ENCODE results near the gene PLCB1.

Gene PLCB1

DNA sequence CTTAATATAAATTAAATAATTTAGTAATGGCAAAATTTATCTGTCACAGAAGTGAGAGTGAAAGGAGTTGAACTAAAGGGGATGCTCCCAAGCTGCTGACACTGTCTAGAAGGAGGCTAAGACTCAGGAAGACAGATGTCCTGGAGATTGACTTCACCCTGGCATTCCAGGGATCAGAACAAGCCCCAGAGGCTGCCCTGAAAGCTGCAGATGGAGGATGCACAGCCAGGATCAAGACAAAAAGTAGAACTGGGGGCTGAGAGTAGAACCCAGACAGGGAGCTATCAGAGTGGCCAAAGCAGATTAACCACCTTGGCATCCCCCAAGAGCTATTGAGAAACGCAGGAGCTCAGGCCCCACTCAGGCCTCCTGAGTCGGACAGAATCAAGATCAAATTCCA lies 747.6 kb downstream of the PLCB1 start:
- no peak overlapping the region for H3K4me3 ChIP-seq (ENCODE audit: low read length)
- DNase-seq (ENCODE audit: low read depth, low spot score) = no peak

DNA sequence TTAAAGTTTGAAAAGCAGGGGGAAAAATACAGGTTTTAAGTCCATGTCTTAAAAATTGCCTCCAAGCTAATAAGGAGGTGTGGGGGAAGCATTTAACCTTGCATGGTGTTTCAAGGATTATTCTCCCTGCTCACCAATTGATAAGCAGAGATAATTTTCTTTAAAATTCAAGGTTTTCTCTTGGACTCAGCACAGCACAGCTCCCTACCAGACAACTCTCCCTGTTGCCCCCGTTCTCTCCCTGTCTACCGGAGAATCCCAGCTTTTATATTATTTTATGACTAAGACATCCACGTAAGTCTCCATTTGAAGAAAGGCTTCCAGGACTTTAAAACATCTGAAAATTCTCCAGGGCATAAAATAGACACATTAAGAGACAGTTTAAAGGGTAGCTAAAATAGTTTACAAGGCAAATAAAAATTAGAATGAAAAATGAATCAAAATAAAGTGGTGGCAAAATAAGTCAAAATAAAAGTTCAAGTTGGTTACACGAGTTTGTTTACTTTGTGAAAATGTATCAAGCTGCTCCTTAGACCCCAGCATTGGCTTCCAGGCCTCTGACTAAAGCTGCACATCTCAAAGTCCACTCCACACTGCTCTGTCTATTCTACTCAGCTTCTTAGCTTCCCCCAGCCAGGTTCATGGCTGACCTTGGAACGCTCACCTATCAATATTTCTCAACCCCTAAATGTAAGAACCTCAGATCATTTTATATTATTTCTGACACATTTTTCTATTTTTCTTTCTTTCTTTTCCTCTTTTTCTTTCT lies 748.2 kb downstream of the PLCB1 start:
- no peak overlapping the region for H3K4me3 ChIP-seq (ENCODE audit: low read length)
- no peak for DNase-seq (ENCODE audit: low read depth, low spot score)

DNA sequence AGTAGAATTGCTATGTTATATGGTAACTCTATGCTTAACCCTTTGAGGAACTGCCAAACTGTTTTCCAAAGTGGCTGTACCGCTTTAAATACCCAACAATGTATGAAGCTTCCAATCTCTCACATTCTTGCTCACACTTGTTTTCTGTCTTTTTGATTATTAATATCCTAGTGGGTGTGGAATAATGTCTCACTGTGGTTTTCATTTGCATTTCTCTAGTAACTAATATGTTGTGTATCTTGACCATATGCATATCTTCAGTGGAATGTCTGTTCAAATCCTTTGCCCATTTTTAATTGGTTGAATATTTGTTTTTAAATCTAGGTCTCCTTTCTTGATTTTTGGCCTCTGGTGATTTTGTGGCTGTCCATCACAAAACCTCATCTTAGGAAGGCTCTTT lies 759.0 kb downstream of the PLCB1 start:
- no peak overlapping the region for H3K4me3 ChIP-seq (ENCODE audit: low read length)
- DNase-seq (ENCODE audit: low read depth, low spot score) = no peak

DNA sequence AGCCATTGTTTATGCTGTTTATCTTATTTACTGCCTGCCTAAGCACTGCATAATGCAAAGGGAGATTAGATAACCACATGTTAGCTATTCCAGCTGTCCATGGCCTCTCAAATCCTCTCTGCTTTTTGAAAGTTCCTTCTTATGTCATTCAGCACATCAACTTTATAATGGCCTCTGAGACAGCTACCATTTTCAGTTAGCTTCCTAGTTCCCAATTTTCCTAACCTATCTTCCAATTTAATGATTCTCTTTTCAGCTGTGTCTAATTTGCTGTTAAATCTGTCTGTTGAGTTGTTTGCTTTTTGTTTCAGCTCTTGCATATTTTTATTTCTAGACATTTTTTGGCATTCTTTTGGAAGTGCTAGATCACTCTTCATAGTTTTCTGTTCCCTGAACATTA lies 763.4 kb downstream of the PLCB1 start:
- H3K4me3 ChIP-seq (ENCODE audit: low read length) = no peak overlapping the region
- no peak for DNase-seq (ENCODE audit: low read depth, low spot score)

DNA sequence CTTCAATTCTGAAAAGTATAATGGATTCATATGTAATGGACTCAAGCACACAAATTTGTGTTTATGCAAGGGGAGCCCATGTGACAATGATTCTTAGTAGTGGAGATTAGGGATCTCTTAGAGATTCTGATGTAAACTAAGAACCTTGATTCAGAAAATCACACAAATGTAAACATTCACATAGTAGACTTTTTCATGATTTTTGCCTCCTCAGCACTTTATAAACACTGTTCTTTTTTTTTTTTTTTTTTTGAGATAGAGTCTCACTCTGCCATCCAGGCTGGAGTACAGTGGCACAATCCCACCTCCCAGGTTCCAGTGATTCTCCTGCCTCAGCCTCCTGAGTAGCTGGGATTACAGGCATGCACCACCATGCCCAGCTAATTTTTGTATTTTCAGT lies 766.8 kb downstream of the PLCB1 start:
- H3K4me3 ChIP-seq (ENCODE audit: low read length) = no peak overlapping the region
- no peak for DNase-seq (ENCODE audit: low read depth, low spot score)

DNA sequence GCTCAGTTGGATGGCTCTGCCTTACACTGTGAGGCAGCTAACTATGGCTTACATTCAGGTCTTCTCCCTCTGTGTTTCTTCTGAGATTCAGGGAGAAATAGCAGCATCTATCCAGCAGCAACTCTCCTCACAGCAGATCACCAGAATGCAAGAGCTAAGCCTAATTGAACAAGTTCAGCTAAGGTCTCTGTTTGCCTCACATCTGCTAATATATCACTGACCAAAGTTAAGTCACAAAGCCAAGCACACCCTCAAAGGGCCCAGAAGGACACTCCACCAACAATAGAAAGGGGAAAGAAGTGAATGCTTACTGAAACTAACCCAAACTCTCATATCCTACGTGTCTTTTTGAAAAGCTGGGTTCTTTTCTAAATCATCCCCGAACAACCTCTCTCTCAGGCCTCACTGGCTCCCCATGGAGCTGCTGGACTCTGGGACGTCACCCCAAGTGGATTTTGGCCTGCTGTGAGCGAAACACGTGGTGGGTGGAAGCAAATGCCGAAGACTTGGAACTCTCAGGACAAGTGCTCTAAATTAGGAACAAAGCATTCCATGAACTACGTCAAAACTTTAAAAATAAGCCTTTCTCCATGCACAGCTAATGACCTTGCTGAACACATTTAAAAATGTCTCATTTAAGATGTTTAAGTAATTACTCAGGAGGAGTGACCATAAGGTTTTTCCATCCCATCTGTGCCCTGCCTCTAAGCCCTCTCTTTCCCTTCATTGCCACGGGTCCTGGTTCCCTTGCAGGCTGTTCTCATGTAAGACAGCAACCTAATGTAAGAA lies 769.4 kb downstream of the PLCB1 start:
- H3K4me3 ChIP-seq (ENCODE audit: low read length) = no peak overlapping the region
- no peak for DNase-seq (ENCODE audit: low read depth, low spot score)

DNA sequence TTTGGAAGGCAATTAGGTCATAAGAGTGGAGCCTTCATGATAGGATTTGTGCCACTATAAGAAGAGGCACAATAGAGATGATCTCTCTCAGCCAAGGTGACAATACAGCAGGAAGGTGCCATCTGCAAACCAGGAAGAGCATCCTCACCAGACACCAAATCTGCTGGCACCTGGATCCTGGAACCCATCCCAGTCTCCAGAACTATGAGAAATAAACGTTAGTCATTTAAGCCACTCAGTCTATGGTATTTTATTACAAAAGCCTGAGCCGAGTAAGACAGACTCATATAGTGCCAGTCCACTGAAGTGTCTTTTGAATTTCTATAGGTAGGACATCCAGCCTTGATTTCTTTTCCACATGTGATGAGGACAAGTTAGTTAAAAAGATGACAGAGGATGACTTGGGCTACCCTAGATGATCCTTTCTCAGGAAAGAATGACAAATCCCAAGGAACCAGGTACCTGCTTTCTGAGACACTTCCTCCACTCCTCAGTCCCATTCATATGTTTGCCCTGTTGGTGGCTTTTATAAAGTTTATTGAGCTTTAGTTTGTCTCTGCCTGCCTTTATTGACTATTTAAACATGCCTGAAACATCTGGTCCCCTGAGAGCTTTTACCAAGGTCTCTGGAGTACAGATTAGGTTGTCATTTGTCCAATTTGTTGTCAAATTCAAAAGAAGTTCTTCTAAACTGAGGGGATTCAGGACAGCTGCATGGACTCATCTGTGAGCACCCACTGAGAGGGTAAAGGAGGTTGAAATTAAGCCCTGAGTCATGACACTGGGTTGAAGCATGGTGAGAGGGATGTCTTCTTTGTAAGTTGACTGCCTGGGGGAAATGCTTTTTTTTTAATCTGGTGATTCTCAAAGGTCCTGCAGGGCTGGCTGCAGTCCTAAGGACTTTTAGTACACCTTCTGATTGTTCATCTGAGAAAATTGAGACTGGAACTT lies 771.9 kb downstream of the PLCB1 start:
- DNase-seq (ENCODE audit: low read depth, low spot score) = no peak
- no peak overlapping the region for H3K4me3 ChIP-seq (ENCODE audit: low read length)

DNA sequence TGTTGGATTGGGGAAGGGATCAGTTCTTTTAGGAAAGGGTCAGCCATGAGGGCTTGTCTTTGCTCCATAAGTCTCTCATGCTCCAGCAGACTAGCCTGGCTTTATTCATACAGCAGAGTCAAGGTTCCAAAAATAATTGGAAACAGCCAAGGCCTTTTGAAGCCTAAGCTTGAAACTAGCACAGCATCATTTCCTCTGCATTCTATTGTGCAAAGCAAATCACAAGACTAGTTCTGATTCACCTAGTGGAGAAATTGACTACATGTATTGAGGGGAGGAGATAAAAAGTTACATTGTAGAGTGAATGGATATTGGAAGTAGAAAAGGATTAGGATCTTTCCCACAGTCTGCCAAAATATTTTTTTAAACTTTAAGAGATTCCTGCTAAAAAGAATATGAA lies 777.5 kb downstream of the PLCB1 start:
- no peak overlapping the region for H3K4me3 ChIP-seq (ENCODE audit: low read length)
- DNase-seq (ENCODE audit: low read depth, low spot score) = no peak

DNA sequence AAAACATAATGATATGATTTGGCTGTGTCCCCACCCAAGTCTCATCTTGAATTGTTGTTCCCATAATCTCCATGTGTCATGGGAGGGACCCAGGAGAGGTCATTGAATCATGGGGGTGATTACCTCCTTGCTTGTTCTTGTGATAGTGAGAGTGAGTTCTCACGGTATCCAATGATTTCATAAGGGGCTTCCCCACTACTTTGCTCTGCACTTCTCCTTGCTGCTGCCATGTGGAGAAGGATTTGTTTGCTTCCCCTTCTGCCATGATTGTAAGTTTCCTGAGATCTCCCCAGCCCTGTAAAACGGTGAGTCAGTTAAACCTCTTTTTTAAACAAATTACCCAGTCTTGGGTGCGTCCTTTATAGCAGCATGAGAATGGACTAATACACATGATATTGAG lies 780.0 kb downstream of the PLCB1 start:
- no peak overlapping the region for H3K4me3 ChIP-seq (ENCODE audit: low read length)
- DNase-seq (ENCODE audit: low read depth, low spot score) = no peak

DNA sequence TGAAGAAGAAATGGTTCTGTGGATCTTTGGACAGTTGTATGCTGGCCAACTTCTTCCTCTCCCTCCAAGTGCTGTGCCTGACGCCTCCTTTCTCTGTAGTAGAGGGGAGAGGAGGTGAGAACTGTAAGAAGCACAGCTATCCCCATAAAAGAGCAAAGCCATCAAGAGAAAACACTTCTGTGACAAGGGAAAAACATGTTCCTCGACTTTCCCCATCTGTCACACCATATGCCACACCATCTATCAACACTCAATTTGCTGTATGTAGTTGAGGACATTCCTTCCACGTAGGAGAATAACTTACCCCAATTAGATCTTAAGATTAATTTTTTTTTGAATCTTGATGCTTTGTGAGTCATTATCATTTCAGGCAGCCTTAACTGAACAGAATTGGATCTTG lies 780.7 kb downstream of the PLCB1 start:
- H3K4me3 ChIP-seq (ENCODE audit: low read length) = no peak overlapping the region
- DNase-seq (ENCODE audit: low read depth, low spot score) = no peak

DNA sequence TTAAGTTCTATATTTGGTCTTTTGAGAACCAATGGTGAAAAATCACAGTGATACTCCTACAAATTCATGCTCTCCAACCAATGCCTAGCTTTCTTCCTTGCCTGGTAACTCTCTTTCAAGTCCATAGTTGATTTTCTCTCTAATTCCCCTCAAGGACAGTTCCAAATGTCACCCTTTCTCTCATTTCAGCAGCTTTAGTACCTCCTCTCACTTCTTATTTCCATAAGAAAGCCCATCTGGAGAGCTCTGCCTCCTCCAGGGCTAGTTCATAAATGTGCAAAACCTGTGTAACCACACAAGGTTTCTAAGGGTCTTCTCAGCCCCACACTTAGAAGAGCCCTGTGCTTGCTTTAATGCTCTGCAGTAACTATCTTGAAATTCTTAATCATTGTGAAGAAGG lies 781.4 kb downstream of the PLCB1 start:
- H3K4me3 ChIP-seq (ENCODE audit: low read length) = no peak overlapping the region
- no peak for DNase-seq (ENCODE audit: low read depth, low spot score)

DNA sequence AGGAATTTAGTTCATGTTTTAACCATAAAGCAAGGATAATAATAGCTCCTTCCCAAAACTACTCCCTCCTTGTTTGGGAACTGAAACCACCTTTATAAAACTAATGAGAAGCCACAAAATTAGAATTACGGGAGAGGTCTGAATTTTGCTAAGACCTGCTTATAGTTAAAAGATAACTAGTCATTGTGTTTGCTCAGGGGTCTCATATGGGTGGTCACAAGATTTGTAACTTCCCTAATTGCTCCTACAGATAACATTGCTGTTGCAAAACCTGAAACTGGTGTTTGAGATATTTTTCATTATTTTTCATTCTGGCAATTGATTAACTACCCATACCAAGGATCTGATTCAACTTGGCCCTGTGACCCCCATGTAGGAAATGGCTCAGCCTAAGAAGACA lies 782.4 kb downstream of the PLCB1 start:
- no peak for DNase-seq (ENCODE audit: low read depth, low spot score)

DNA sequence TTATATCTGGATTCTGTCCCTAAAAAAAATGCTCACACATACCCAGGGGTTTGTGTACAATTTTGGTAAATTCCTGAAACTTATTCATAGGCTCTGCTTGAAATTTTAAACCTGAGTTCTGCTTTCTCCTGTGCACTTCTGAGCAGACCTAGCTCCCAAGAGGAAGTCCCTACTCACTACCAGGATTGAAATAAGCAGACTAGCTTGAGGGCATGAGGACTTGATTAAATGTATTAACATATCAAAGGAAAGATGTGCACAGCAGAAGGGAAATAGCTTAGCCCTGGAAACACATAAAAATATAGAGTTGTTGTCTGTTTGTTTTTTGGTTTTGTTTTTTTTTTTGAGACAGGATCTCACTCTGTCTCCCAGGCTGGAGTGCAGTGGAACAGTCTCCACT lies 785.0 kb downstream of the PLCB1 start:
- H3K4me3 ChIP-seq (ENCODE audit: low read length) = no peak overlapping the region
- no peak for DNase-seq (ENCODE audit: low read depth, low spot score)

More for the DNA sequence above, 782.4 kb downstream of the PLCB1 start:
- H3K4me3 ChIP-seq (ENCODE audit: low read length) = no peak overlapping the region

DNA sequence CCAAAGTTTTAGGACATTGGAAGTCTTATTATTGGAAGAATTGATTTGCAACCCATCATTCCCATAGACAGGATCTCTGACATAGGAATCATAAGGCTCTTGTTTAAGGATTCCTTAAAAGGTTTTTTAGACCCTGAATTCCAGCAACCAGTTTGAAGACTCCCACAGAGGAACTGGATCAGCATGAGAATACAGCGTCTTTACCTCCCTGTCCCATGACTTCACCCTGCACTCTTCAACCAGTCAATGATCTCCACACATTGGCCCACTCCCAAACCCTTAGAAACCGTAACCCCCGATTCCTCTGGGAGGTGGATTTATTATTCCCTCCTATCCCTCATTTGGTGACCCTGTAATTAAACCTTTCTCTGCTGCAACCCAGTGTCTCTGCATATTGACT lies 786.1 kb downstream of the PLCB1 start:
- DNase-seq (ENCODE audit: low read depth, low spot score) = no peak
- no peak overlapping the region for H3K4me3 ChIP-seq (ENCODE audit: low read length)

DNA sequence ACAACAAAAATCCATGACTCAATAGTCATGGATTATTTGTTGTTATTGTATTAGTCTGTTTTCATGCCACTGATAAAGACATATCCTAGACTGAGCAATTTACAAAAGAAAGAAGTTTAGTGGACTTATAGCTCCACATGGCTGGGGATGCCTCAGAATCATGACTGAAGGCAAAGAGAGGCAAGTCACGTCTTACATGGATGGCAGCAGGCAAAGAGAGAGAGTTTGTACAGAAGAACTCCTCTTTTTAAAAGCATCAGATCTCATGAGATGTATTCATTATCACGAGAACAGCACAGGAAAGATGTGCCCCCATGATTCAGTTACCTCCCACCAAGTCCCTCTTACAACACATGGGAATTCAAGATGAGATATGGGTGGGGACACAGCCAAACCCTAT lies 792.5 kb downstream of the PLCB1 start:
- H3K4me3 ChIP-seq (ENCODE audit: low read length) = no peak overlapping the region
- DNase-seq (ENCODE audit: low read depth, low spot score) = no peak

DNA sequence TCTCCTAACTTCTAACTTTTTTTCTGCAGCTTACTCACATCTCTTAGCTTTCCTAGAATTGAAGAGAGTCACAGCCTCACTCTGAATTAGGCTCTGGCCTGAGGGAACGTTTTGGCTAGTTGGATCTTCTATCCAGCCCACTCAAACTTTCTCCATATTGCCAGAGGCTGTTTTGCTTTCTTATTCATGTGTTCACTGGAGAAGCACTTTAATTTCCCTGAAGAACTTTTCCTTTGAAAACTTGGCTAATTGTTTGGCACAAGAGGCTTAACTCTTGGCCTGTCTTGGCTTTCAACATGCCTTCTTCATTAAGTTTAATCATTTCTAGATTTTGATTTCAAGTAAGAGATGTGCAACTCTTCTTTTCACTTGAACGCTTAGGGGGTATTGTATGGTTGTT lies 798.7 kb downstream of the PLCB1 start:
- H3K4me3 ChIP-seq (ENCODE audit: low read length) = no peak overlapping the region
- DNase-seq (ENCODE audit: low read depth, low spot score) = no peak

DNA sequence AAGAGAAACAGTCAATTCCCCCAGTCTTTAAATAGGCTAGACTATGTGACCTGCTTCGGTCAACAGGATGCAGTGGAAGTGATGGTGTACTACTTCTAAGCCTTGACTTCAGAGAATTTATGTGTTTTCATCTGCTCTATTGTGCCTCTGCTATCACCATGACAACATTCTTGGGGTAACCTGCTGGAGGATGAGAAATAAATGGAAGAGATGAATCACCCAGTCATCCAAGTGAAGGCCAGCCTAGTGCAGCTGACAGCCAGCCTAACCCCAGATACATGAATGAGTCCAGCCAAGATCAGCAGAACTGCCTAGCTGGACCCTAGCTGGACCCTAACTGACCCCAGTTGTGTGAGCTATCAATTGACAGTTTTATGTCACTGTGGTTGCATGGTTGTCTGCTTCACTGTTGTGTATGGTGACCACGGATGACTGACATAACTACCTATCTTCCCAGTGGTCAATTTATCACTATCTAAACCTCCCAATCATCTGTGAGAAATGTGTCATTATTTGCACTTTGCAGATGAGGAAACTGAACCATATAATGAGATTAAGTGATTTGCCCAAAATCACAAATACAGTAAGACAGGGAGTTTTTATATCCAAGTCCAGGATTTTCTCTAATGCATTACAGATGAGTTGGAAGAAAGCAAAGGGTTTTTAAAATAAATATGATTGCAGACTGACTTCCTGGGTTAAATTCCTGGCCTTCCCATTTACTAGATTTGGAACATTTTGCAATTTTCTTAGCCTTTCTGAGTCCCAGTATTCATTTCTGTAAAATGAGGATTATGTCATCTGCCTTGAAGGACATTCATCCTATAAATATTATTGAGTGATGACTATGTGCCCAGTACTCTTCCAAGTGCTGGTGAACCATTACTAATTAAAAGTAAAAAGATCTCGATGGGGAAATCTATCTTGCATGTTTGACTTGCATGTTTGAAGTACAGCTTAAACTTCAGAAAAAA lies 800.4 kb downstream of the PLCB1 start:
- H3K4me3 ChIP-seq (ENCODE audit: low read length) = no peak overlapping the region
- DNase-seq (ENCODE audit: low read depth, low spot score) = no peak

DNA sequence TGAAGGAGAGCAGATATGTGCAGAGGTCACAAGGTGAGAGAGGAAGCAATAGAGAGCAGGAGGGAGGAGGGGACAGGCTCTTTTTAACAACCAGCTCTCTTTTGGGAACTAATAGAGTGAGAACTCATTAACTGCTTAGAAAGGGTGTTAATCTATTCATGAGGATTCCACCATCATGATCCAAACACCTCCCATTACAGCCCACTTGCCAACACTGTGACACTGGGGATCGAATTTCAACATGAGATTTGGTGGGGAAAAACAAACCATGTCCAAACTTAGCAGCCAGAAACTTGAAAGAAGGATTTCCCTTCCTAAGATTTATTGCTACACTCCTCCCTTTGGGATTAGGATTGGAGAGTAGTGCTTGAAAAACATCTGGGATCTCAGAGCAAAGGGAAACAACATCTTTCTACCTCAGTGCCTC lies 801.3 kb downstream of the PLCB1 start:
- no peak for DNase-seq (ENCODE audit: low read depth, low spot score)
- H3K4me3 ChIP-seq (ENCODE audit: low read length) = no peak overlapping the region

DNA sequence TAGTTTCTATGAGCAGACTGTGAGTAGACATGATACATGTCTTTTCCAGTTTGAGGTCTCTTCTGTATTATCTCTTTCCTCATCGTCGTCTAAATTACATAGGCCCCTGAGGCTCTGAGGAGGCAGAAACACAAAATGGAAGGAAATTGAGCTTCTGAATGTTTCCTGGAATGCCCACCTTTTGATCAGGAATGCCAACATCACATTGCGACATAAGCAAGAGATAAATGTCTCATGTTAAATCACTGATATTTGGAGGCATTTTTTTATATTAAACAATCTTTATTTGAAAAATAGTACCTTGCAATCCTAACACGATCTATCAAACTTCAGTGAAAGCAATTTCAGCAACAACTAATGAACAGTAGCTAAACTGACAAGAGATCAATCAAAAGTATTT lies 802.3 kb downstream of the PLCB1 start:
- H3K4me3 ChIP-seq (ENCODE audit: low read length) = no peak overlapping the region
- DNase-seq (ENCODE audit: low read depth, low spot score) = no peak

Measured in Jurkat, Clone E6-1 (cell line).